Measurements from ENCODE around the gene SAMD1.

DNA sequence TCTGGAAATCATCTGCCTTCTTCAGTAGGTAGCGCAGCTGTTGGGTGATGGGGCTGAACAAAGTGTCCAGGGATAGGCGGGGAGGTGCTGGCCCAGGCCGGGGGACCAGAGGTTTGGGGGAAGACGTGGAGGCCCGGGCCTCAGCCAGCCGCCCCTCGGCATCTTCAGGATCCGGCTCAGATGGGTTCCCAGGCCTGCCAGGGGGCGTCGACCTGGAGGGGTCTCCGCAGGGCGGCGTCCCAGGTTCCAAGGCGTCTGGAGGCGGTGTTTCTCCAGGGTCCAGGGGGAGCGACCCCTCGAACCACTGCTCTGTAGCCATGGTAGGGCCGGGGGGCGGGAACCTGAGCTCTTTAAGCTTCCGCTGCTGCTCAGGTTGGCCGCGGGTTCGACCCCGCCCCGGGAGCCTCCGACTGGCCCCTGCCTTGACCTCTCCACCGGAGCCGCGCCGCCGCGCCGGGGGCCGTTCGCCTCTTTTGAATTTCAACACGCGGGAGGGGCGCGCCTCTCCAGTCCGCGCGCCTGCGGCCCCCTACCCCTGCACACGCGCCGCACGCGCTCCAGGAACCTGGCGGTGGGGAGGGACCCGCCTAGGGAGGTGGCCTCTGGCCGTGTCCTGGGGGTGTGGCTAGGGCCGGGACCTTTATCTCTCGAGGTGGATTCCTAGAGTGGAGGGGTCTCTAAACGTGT, 5.1 kb downstream of the SAMD1 start, which contains the start of gene C19orf67:
- TF ChIP-seq, protein P1, sequence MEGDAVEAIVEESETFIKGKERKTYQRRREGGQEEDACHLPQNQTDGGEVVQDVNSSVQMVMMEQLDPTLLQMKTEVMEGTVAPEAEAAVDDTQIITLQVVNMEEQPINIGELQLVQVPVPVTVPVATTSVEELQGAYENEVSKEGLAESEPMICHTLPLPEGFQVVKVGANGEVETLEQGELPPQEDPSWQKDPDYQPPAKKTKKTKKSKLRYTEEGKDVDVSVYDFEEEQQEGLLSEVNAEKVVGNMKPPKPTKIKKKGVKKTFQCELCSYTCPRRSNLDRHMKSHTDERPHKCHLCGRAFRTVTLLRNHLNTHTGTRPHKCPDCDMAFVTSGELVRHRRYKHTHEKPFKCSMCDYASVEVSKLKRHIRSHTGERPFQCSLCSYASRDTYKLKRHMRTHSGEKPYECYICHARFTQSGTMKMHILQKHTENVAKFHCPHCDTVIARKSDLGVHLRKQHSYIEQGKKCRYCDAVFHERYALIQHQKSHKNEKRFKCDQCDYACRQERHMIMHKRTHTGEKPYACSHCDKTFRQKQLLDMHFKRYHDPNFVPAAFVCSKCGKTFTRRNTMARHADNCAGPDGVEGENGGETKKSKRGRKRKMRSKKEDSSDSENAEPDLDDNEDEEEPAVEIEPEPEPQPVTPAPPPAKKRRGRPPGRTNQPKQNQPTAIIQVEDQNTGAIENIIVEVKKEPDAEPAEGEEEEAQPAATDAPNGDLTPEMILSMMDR (IDR thresholded peaks at IDR 0.05), result no peak
- TF ChIP-seq POLR2A (IDR thresholded peaks at IDR 0.05), result no peak

Data from lower leg skin (tissue), 3 donors.